LNCaP clone FGC (cell line): ENCODE measurements around the gene COL25A1.

Experiments used
- DNase-seq: peaks from one replicate; pipeline ENCODE4 v3.0.0-alpha.2; 2011; ENCODE audit warnings: low read depth
- H3K4me3 ChIP-seq: 2 replicates; pipeline ENCODE4 v1.5.1; 2011; ENCODE audit warnings: mild to moderate bottlenecking, low read depth, low read length, control low read depth
- CTCF ChIP-seq: IDR thresholded peaks from 2 replicates; pipeline ENCODE4 v1.5.1; 2012; ENCODE audit warnings: mild to moderate bottlenecking; ENCODE audit not compliant: control insufficient read depth, insufficient read depth; ENCODE audit errors: extremely low read depth

Gene COL25A1

GRCh38 chr4:109231331-109231730 is 71.1 kb downstream of the COL25A1 start:
- TF ChIP-seq CTCF: no peak
- DNase-seq: no peak
- H3K4me3 ChIP-seq: no peak overlapping the region

DNA sequence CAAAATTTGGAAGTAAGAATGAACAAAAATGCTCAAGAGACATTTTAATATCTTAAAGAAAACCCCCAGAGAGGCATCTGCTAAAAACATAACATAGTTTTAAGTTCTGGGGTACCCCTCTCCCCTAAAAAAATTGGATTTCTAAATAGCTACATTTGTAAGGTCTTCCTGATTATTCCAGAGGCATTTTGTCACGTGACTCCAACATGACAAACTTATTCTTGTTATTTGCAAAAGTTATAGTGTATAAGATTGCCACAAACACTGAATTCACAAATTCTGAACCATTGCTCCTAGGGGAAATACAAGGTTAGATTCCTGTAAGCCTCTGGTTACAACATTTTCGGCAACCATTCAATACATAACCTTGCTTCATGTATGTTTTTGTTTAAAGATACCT is 73.4 kb downstream of the COL25A1 start:
- no peak for TF ChIP-seq CTCF

DNA sequence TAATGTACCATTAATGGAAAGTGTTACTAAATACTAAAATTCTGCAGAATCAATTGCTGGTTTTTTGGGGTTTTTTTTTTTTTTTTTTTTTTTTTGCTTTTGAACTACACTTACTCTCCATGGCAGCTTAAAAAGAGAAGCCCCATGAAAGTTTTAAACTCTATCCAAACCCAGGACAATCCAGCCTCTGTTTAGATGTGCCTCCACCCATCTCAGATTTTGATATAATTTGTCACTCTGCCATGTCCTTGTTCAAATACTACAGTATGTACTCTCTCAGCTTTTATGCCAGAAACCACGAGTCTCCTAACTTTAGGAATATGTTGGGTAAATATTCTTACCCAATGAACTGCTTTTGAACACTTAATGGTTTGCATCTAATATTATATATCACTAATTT is 84.2 kb downstream of the COL25A1 start:
- no peak overlapping the region for H3K4me3 ChIP-seq
- DNase-seq: no peak
- no peak for TF ChIP-seq CTCF

More for the DNA sequence above, 73.4 kb downstream of the COL25A1 start:
- DNase-seq: no peak
- H3K4me3 ChIP-seq: no peak overlapping the region

DNA sequence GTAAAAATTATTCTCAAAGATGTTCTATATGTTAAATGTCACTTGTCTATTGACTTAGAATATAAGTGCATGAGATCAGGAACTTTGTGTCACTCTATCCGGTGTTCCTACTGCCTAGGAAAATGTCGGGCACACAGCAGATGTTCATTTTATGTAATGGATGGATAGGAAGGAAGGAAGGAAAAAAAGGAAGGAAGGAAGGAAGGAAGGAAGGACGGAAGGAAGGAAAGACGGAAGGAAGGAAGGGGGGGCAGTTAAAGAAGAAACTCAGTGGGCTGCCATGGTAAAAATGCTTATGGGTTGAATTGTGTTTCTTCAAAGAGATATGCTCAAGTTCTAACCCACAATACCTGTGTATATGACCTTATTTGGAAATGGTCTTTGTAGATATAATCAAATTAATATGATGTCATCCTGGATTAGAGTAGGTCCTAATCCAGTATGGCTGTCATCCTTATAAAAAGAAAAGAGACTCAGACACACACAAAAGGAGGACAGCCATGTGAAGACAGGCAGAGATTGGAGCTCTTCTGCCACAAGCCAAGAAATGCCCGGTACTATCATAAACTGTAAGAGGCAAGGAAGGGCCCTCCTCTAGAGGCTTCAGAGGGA is 86.3 kb downstream of the COL25A1 start:
- DNase-seq: no peak
- no peak overlapping the region for H3K4me3 ChIP-seq
- no peak for TF ChIP-seq CTCF

DNA sequence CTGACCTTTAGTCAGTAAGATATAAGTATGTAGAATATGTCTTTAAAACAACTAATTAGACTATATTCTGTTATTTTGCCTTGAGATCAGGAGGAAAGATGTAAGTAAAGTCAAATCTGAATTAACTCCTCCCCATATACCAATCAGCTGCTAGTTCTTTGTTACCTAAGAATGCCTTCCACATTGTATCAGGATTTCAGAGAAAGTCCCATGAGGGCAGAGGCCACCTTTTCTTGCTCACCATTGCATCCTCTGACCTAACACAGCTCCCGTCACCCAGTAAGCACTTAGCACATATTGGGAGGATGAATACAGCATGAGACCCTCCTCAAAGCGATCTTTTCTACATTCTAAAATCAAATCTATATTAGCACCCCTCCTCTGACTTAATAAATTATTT is 87.0 kb downstream of the COL25A1 start:
- no peak overlapping the region for H3K4me3 ChIP-seq
- DNase-seq: no peak
- no peak for TF ChIP-seq CTCF

GRCh38 chr4:109214622-109215301 is 87.7 kb downstream of the COL25A1 start:
- no peak for DNase-seq
- TF ChIP-seq CTCF: no peak
- H3K4me3 ChIP-seq: no peak overlapping the region

DNA sequence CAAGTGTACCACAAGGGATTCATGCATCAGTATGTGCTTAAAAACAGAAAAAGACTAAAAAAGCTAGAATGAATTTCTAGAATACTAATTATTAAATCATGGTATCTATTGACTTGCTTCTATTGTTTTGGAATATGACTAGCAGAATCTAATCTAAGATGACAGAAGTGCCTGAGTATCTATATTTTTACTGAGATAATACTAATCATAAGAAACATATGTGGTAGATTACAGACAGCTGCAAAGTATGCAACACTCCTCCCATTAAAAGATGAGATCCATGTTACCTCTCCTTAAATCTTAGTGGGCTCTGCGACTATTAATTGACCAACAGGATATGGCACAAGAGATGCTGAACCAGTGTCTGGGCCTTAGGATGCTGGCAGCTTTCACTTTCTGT is 89.4 kb downstream of the COL25A1 start:
- DNase-seq: no peak
- no peak for TF ChIP-seq CTCF
- H3K4me3 ChIP-seq: no peak overlapping the region
